WTC11 (cell line): ENCODE results near the gene REST. TPM values are rescaled to one million over a fixed set of nuclear protein-coding genes. Genes with fewer than 3 reads are reported as not detected.

Source experiments
- ATAC-seq: fragments of 200-7000 bp; cut with Tn5 transposase; 2 replicates; pipeline ENCODE4 v1.10.0; 2021; ENCODE audit warnings: mild to moderate bottlenecking, moderate library complexity
- CTCF ChIA-PET: fragments of 300-600 bp; sonication (Branson Sonifier 250); formaldehyde crosslinking; loops from one replicate; lab custom pipeline; 2021; ENCODE audit warnings: antibody characterized with exemption; lab: Charles Lee
- POLR2A ChIA-PET: fragments of 350-600 bp; sonication (Branson Sonifier 250); formaldehyde crosslinking; loops from one replicate; lab custom pipeline; 2021; ENCODE audit warnings: antibody characterized with exemption; lab: Charles Lee
- DNase-seq: peaks from one replicate; pipeline ENCODE4 v3.0.0; 2021; ENCODE audit warnings: low spot score
- H3K27ac Mint-ChIP-seq: 2 replicates; pipeline ENCODE4 v1.8.0; 2021; ENCODE audit warnings: mixed read lengths
- H3K27me3 Mint-ChIP-seq: 2 replicates; pipeline ENCODE4 v1.8.0; 2021; ENCODE audit warnings: low read depth, mild to moderate bottlenecking, moderate library complexity, mixed read lengths
- H3K36me3 Mint-ChIP-seq: 2 replicates; pipeline ENCODE4 v1.8.0; 2021; ENCODE audit warnings: mixed read lengths
- H3K4me1 Mint-ChIP-seq: 2 replicates; pipeline ENCODE4 v1.8.0; 2022; ENCODE audit warnings: mixed read lengths
- H3K4me3 Mint-ChIP-seq: 2 replicates; pipeline ENCODE4 v1.8.0; 2021; ENCODE audit warnings: mild to moderate bottlenecking, moderate library complexity, mixed read lengths
- H3K9me3 Mint-ChIP-seq: 2 replicates; pipeline ENCODE4 v1.8.0; 2021; ENCODE audit warnings: mixed read lengths
- ARID4B ChIP-seq: sonication (generic); formaldehyde crosslinking; IDR thresholded peaks from 2 replicates; pipeline ENCODE4 v1.8.0; 2023; ENCODE audit warnings: missing genetic modification reagents, mild to moderate bottlenecking, borderline replicate concordance
- ATF1 ChIP-seq: sonication (generic); formaldehyde crosslinking; IDR thresholded peaks from 2 replicates; pipeline ENCODE4 v1.8.1; 2023; ENCODE audit warnings: mild to moderate bottlenecking, moderate library complexity, missing genetic modification reagents
- ATF3 ChIP-seq: sonication (generic); formaldehyde crosslinking; conservative IDR thresholded peaks from 2 replicates; pipeline ENCODE4 v1.8.1; 2022; ENCODE audit warnings: mild to moderate bottlenecking, missing genetic modification reagents
- CBFB ChIP-seq: sonication (generic); formaldehyde crosslinking; IDR thresholded peaks from 2 replicates; pipeline ENCODE4 v1.8.1; 2022; ENCODE audit warnings: mild to moderate bottlenecking, low read depth, missing genetic modification reagents
- IRF1 ChIP-seq: sonication (generic); formaldehyde crosslinking; IDR thresholded peaks from 2 replicates; pipeline ENCODE4 v1.8.0; 2023; ENCODE audit warnings: missing genetic modification reagents
- JAZF1 ChIP-seq: fragments of 250-450 bp; sonication (Bioruptor Pico); IDR thresholded peaks from 2 replicates; pipeline ENCODE4 v1.9.0; 2021; ENCODE audit warnings: moderate library complexity, mild to moderate bottlenecking, inconsistent platforms
- NR2C2 ChIP-seq: sonication (generic); formaldehyde crosslinking; IDR thresholded peaks from 2 replicates; pipeline ENCODE4 v1.8.0; 2022; ENCODE audit warnings: mild to moderate bottlenecking, missing genetic modification reagents
- NR3C1 ChIP-seq: sonication (generic); formaldehyde crosslinking; conservative IDR thresholded peaks from 2 replicates; pipeline ENCODE4 v1.8.1; 2023; ENCODE audit warnings: low read depth, mild to moderate bottlenecking, missing genetic modification reagents
- PREB ChIP-seq: sonication (generic); formaldehyde crosslinking; IDR thresholded peaks from 2 replicates; pipeline ENCODE4 v1.8.1; 2022; ENCODE audit warnings: mild to moderate bottlenecking, missing genetic modification reagents, moderate library complexity, borderline replicate concordance
- RELA ChIP-seq: sonication (generic); formaldehyde crosslinking; IDR thresholded peaks from 2 replicates; pipeline ENCODE4 v1.8.1; 2022; ENCODE audit warnings: missing genetic modification reagents, mild to moderate bottlenecking, borderline replicate concordance
- SOX15 ChIP-seq: fragments of 250-450 bp; sonication (Bioruptor Pico); IDR thresholded peaks from 2 replicates; pipeline ENCODE4 v1.9.0; 2021; ENCODE audit warnings: mild to moderate bottlenecking
- SP1 ChIP-seq: sonication (generic); formaldehyde crosslinking; conservative IDR thresholded peaks from 2 replicates; pipeline ENCODE4 v1.8.1; 2022; ENCODE audit warnings: missing genetic modification reagents
- ZNF263 ChIP-seq: sonication (generic); formaldehyde crosslinking; IDR thresholded peaks from 2 replicates; pipeline ENCODE4 v1.8.1; 2022; ENCODE audit warnings: low read depth, mild to moderate bottlenecking, moderate library complexity, missing genetic modification reagents
- ZNF425 ChIP-seq: fragments of 250-450 bp; sonication (Bioruptor Pico); conservative IDR thresholded peaks from 2 replicates; pipeline ENCODE4 v1.9.0; 2021; ENCODE audit warnings: mild to moderate bottlenecking
- total RNA-seq: library from RNA; stranded (reverse); gene quantifications from 3 replicates; pipeline ENCODE4 v1.2.3, GENCODE V29; 2021
- TF ChIP-seq, protein P1 (sequence below): fragments of 250-450 bp; sonication (Bioruptor Pico); IDR thresholded peaks from 2 replicates; pipeline ENCODE4 v1.9.0; 2021; ENCODE audit warnings: mild to moderate bottlenecking, borderline replicate concordance
- TF ChIP-seq, protein P2 (sequence below): sonication (generic); formaldehyde crosslinking; IDR thresholded peaks from 2 replicates; pipeline ENCODE4 v1.8.1; 2022; ENCODE audit warnings: low read depth, mild to moderate bottlenecking, moderate library complexity, missing genetic modification reagents, borderline replicate concordance
- TF ChIP-seq, protein P3 (sequence below): sonication (generic); formaldehyde crosslinking; IDR thresholded peaks from 2 replicates; pipeline ENCODE4 v1.8.1; 2023; ENCODE audit warnings: mild to moderate bottlenecking, missing genetic modification reagents
- TF ChIP-seq, protein P4 (sequence below): sonication (generic); formaldehyde crosslinking; IDR thresholded peaks from 2 replicates; pipeline ENCODE4 v1.8.1; 2023; ENCODE audit warnings: mild to moderate bottlenecking, missing genetic modification reagents
- TF ChIP-seq, protein P5 (sequence below): sonication (generic); formaldehyde crosslinking; IDR thresholded peaks from 2 replicates; pipeline ENCODE4 v1.8.0; 2022; ENCODE audit warnings: mild to moderate bottlenecking, missing genetic modification reagents

Gene REST
- total RNA-seq, 1 experiment from 2014 or later: 75.1 TPM

GRCh38 chr4:56981795-56982201 lies 74.1 kb downstream of the REST start:
- Mint-ChIP-seq H3K4me3 (no peak overlapping the region), H3K4me1 (peaks cover 14% of the 10 kb centered on the region), H3K36me3 (peaks cover 16% of the 10 kb centered on the region), H3K27me3 (no peaks in the 10 kb centered on the region; the same call in 1 of the 2 replicates), H3K27ac (no peak overlapping the region), H3K9me3 (no peaks in the 10 kb centered on the region)
- DNase-seq (no peak), ATAC-seq (no peak)
- ChIA-PET POLR2A (no interaction called here), CTCF (no interaction called here)
- TF ChIP-seq ATF3 (CRISPR knock-in tag) (no peak), IRF1 (CRISPR knock-in tag) (no peak), JAZF1 (CRISPR knock-in tag) (no peak), ATF1 (CRISPR knock-in tag) (no peak), RELA (CRISPR knock-in tag) (no peak), CBFB (CRISPR knock-in tag) (no peak), SP1 (CRISPR knock-in tag) (no peak), NR2C2 (CRISPR knock-in tag) (no peak), ZNF425 (CRISPR knock-in tag) (no peak), ZNF263 (CRISPR knock-in tag) (no peak), SOX15 (CRISPR knock-in tag) (no peak), PREB (CRISPR knock-in tag) (no peak), NR3C1 (no peak), ARID4B (CRISPR knock-in tag) (no peak)
- TF ChIP-seq, protein P1, sequence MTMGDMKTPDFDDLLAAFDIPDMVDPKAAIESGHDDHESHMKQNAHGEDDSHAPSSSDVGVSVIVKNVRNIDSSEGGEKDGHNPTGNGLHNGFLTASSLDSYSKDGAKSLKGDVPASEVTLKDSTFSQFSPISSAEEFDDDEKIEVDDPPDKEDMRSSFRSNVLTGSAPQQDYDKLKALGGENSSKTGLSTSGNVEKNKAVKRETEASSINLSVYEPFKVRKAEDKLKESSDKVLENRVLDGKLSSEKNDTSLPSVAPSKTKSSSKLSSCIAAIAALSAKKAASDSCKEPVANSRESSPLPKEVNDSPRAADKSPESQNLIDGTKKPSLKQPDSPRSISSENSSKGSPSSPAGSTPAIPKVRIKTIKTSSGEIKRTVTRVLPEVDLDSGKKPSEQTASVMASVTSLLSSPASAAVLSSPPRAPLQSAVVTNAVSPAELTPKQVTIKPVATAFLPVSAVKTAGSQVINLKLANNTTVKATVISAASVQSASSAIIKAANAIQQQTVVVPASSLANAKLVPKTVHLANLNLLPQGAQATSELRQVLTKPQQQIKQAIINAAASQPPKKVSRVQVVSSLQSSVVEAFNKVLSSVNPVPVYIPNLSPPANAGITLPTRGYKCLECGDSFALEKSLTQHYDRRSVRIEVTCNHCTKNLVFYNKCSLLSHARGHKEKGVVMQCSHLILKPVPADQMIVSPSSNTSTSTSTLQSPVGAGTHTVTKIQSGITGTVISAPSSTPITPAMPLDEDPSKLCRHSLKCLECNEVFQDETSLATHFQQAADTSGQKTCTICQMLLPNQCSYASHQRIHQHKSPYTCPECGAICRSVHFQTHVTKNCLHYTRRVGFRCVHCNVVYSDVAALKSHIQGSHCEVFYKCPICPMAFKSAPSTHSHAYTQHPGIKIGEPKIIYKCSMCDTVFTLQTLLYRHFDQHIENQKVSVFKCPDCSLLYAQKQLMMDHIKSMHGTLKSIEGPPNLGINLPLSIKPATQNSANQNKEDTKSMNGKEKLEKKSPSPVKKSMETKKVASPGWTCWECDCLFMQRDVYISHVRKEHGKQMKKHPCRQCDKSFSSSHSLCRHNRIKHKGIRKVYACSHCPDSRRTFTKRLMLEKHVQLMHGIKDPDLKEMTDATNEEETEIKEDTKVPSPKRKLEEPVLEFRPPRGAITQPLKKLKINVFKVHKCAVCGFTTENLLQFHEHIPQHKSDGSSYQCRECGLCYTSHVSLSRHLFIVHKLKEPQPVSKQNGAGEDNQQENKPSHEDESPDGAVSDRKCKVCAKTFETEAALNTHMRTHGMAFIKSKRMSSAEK (CRISPR knock-in tag): no peak
- TF ChIP-seq, protein P2, sequence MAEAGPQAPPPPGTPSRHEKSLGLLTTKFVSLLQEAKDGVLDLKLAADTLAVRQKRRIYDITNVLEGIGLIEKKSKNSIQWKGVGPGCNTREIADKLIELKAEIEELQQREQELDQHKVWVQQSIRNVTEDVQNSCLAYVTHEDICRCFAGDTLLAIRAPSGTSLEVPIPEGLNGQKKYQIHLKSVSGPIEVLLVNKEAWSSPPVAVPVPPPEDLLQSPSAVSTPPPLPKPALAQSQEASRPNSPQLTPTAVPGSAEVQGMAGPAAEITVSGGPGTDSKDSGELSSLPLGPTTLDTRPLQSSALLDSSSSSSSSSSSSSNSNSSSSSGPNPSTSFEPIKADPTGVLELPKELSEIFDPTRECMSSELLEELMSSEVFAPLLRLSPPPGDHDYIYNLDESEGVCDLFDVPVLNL (CRISPR knock-in tag): no peak
- TF ChIP-seq, protein P3, sequence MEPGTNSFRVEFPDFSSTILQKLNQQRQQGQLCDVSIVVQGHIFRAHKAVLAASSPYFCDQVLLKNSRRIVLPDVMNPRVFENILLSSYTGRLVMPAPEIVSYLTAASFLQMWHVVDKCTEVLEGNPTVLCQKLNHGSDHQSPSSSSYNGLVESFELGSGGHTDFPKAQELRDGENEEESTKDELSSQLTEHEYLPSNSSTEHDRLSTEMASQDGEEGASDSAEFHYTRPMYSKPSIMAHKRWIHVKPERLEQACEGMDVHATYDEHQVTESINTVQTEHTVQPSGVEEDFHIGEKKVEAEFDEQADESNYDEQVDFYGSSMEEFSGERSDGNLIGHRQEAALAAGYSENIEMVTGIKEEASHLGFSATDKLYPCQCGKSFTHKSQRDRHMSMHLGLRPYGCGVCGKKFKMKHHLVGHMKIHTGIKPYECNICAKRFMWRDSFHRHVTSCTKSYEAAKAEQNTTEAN (CRISPR knock-in tag): no peak
- TF ChIP-seq, protein P4, sequence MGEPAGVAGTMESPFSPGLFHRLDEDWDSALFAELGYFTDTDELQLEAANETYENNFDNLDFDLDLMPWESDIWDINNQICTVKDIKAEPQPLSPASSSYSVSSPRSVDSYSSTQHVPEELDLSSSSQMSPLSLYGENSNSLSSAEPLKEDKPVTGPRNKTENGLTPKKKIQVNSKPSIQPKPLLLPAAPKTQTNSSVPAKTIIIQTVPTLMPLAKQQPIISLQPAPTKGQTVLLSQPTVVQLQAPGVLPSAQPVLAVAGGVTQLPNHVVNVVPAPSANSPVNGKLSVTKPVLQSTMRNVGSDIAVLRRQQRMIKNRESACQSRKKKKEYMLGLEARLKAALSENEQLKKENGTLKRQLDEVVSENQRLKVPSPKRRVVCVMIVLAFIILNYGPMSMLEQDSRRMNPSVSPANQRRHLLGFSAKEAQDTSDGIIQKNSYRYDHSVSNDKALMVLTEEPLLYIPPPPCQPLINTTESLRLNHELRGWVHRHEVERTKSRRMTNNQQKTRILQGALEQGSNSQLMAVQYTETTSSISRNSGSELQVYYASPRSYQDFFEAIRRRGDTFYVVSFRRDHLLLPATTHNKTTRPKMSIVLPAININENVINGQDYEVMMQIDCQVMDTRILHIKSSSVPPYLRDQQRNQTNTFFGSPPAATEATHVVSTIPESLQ (CRISPR knock-in tag): no peak
- TF ChIP-seq, protein P5, sequence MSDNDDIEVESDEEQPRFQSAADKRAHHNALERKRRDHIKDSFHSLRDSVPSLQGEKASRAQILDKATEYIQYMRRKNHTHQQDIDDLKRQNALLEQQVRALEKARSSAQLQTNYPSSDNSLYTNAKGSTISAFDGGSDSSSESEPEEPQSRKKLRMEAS (CRISPR knock-in tag): no peak
